ENCODE data around the gene RIC8A. TPM values are rescaled to one million over a fixed set of nuclear protein-coding genes. Genes with fewer than 3 reads are reported as not detected.

The RIC8A gene
- total RNA-seq, 2 experiments from 2014 or later, result 97.6 to 125 TPM

GRCh38 chr11:203945-204586 lies 3.4 kb upstream of the RIC8A start:
- ChIA-PET CTCF (ENCODE audit: unreplicated experiment) (no interaction called here), POLR2A (no interaction called here)
- Histone ChIP-seq H3K4me3 (ENCODE audit: low read depth, low read length, poor library complexity, severe bottlenecking) (no peak overlapping the region), H3K27ac (ENCODE audit: low read depth, low read length, poor library complexity, severe bottlenecking) (no peak overlapping the region), H3K4me1 (ENCODE audit: insufficient read depth, low read length, poor library complexity, severe bottlenecking) (peaks cover 12% of the 10 kb centered on the region), H3K9me3 (ENCODE audit: low read length) (no peaks in the 10 kb centered on the region), H3K79me2 (ENCODE audit: insufficient read depth, low read depth, low read length) (peaks cover 21% of the 10 kb centered on the region), H3K36me3 (ENCODE audit: insufficient read depth, low read length) (peaks cover 26% of the 10 kb centered on the region; the same call in 1 of the 2 replicates), H3K9me2 (ENCODE audit: insufficient read depth, low read length) (no peaks in the 10 kb centered on the region), H2AFZ (ENCODE audit: low read length) (no peak overlapping the region), H3K4me2 (ENCODE audit: low read length) (no peak overlapping the region), H4K20me1 (ENCODE audit: insufficient read depth, low read length) (no peaks in the 10 kb centered on the region)
- no peak for TF ChIP-seq EZH2phosphoT487 (IDR thresholded peaks at IDR 0.05; ENCODE audit: borderline replicate concordance, low read depth, low read length)
- TF ChIP-seq, protein P1, sequence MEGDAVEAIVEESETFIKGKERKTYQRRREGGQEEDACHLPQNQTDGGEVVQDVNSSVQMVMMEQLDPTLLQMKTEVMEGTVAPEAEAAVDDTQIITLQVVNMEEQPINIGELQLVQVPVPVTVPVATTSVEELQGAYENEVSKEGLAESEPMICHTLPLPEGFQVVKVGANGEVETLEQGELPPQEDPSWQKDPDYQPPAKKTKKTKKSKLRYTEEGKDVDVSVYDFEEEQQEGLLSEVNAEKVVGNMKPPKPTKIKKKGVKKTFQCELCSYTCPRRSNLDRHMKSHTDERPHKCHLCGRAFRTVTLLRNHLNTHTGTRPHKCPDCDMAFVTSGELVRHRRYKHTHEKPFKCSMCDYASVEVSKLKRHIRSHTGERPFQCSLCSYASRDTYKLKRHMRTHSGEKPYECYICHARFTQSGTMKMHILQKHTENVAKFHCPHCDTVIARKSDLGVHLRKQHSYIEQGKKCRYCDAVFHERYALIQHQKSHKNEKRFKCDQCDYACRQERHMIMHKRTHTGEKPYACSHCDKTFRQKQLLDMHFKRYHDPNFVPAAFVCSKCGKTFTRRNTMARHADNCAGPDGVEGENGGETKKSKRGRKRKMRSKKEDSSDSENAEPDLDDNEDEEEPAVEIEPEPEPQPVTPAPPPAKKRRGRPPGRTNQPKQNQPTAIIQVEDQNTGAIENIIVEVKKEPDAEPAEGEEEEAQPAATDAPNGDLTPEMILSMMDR (conservative IDR thresholded peaks at IDR 0.05; ENCODE audit: low read length), result no peak
- BruUV-seq (replicated peaks), result no TSS peak
- no peak for DNase-seq (ENCODE audit: low spot score)
- intact Hi-C loops (cut with micrococcal nuclease; ENCODE audit: unreplicated experiment), result no loop called here

GRCh38 chr11:204587-205109 lies 2.9 kb upstream of the RIC8A start:
- Histone ChIP-seq H3K36me3 (ENCODE audit: insufficient read depth, low read length) (peaks cover 29% of the 10 kb centered on the region; the same call in 1 of the 2 replicates), H3K4me2 (ENCODE audit: low read length) (no peak overlapping the region), H3K79me2 (ENCODE audit: insufficient read depth, low read depth, low read length) (peaks cover 26% of the 10 kb centered on the region), H3K4me1 (ENCODE audit: insufficient read depth, low read length, poor library complexity, severe bottlenecking) (peaks cover 15% of the 10 kb centered on the region), H3K4me3 (ENCODE audit: low read depth, low read length, poor library complexity, severe bottlenecking) (no peak overlapping the region), H4K20me1 (ENCODE audit: insufficient read depth, low read length) (no peaks in the 10 kb centered on the region), H3K9me2 (ENCODE audit: insufficient read depth, low read length) (no peaks in the 10 kb centered on the region), H3K9me3 (ENCODE audit: low read length) (no peaks in the 10 kb centered on the region), H3K27ac (ENCODE audit: low read depth, low read length, poor library complexity, severe bottlenecking) (no peak overlapping the region), H2AFZ (ENCODE audit: low read length) (no peak overlapping the region)
- ChIA-PET CTCF (ENCODE audit: unreplicated experiment) (no interaction called here), POLR2A (no interaction called here)
- intact Hi-C loops (cut with micrococcal nuclease; ENCODE audit: unreplicated experiment), result loop anchor here (5.0 kb wide), 3 partner anchors 153 to 303 kb away; partner anchors contain the start of genes PTDSS2 and RNH1
- DNase-seq (ENCODE audit: low spot score), result no peak
- BruUV-seq (replicated peaks), result no TSS peak
- TF ChIP-seq EZH2phosphoT487 (IDR thresholded peaks at IDR 0.05; ENCODE audit: borderline replicate concordance, low read depth, low read length), result no peak
- TF ChIP-seq, protein P1 (conservative IDR thresholded peaks at IDR 0.05; ENCODE audit: low read length), result no peak

Measured in OCI-LY7 (cell line).